ENCODE data around the gene MBD5.

The MBD5 gene

GRCh38 chr2:148042219-148042618 lies 21.3 kb downstream of the MBD5 start:
- in situ Hi-C loops (cut with MboI; ENCODE audit: low sequenced_read_pairs, unreplicated experiment) = no loop called here
- TF ChIP-seq CTCF (IDR thresholded peaks at IDR 0.05; ENCODE audit: borderline replicate concordance, control extremely low read depth, extremely low read depth, insufficient read depth, missing control alignments) = no peak
- peak; percentile 36 for DNase-seq (ENCODE audit: low spot score)

DNA sequence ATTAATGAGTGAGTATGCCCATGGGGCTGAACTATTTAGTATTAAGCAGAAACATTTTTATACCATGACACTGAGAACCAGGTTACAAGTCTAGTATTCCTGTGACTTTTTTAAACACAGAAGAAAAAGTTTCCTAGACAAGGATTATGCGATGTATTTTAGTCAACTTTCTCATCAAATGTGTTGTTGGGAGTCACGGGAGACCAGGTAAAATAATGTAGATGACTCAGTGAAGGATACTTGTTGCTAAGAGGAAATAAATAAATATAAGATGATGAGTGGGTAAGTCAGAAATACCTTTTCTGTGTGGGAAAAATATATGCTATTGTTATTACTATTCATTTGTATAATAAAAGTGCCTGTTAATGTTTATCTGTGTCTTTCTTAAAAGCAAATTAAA lies 23.4 kb downstream of the MBD5 start:
- in situ Hi-C loops (cut with MboI; ENCODE audit: low sequenced_read_pairs, unreplicated experiment) = no loop called here
- no peak for DNase-seq (ENCODE audit: low spot score)
- no peak for TF ChIP-seq CTCF (IDR thresholded peaks at IDR 0.05; ENCODE audit: borderline replicate concordance, control extremely low read depth, extremely low read depth, insufficient read depth, missing control alignments)

GRCh38 chr2:148046802-148047201 lies 25.9 kb downstream of the MBD5 start:
- no peak for DNase-seq (ENCODE audit: low spot score)
- TF ChIP-seq CTCF (IDR thresholded peaks at IDR 0.05; ENCODE audit: borderline replicate concordance, control extremely low read depth, extremely low read depth, insufficient read depth, missing control alignments) = no peak
- in situ Hi-C loops (cut with MboI; ENCODE audit: low sequenced_read_pairs, unreplicated experiment) = no loop called here

GRCh38 chr2:148048475-148049221 lies 27.8 kb downstream of the MBD5 start:
- peak; percentile 12 for DNase-seq (ENCODE audit: low spot score)
- TF ChIP-seq CTCF (IDR thresholded peaks at IDR 0.05; ENCODE audit: borderline replicate concordance, control extremely low read depth, extremely low read depth, insufficient read depth, missing control alignments) = no peak

DNA sequence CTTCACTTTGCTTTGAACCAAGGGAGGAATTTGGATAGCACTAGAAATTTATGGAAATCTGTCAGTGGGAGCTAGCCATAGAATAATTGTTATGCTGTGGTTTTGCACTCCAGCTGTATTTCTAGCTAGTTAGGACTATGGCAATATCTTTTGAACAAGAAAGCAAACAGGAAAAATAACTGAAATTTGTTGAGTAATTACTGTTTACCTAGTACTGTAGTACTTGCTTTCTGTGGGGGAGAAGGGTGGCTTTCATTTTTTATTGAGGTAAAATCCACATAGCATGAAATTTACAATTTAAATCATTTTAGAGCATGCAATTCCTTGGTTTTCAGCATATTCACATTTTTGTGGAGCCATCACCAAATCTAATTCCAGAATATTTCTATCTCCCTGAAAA lies 28.4 kb downstream of the MBD5 start:
- TF ChIP-seq CTCF (IDR thresholded peaks at IDR 0.05; ENCODE audit: borderline replicate concordance, control extremely low read depth, extremely low read depth, insufficient read depth, missing control alignments) = no peak
- in situ Hi-C loops (cut with MboI; ENCODE audit: low sequenced_read_pairs, unreplicated experiment) = no loop called here
- DNase-seq (ENCODE audit: low spot score) = no peak

More at GRCh38 chr2:148048475-148049221, 27.8 kb downstream of the MBD5 start:
- in situ Hi-C loops (cut with MboI; ENCODE audit: low sequenced_read_pairs, unreplicated experiment) = no loop called here

GRCh38 chr2:148052687-148053086 lies 31.8 kb downstream of the MBD5 start:
- no peak for TF ChIP-seq CTCF (IDR thresholded peaks at IDR 0.05; ENCODE audit: borderline replicate concordance, control extremely low read depth, extremely low read depth, insufficient read depth, missing control alignments)
- no peak for DNase-seq (ENCODE audit: low spot score)
- in situ Hi-C loops (cut with MboI; ENCODE audit: low sequenced_read_pairs, unreplicated experiment) = no loop called here

Data from GM13976 (cell line).